GM23338 (cell line): ENCODE measurements around the gene BAX. TPM values are rescaled to one million over a fixed set of nuclear protein-coding genes. Genes with fewer than 3 reads are reported as not detected.

Experiments
- ATAC-seq: fragments of 200-7000 bp; cut with Tn5 transposase; 3 replicates; pipeline ENCODE4 v1.9.1; 2020
- DNase-seq: peaks from one replicate; pipeline ENCODE4 v3.0.0-alpha.2; 2015; ENCODE audit warnings: low spot score
- H2AFZ ChIP-seq: fragments of 200-600 bp; sonication (generic); 2 replicates; pipeline ENCODE4 v1.8.0; 2016; ENCODE audit warnings: antibody characterized with exemption, mild to moderate bottlenecking, moderate library complexity
- H3F3A ChIP-seq: fragments of 200-600 bp; sonication (generic); replicated peaks from 2 replicates; pipeline ENCODE4 v1.8.0; 2017; ENCODE audit warnings: antibody characterized with exemption, mixed run types, low read depth
- H3K27ac ChIP-seq: fragments of 200-600 bp; sonication (generic); 2 replicates; pipeline ENCODE4 v1.6.1; 2016; ENCODE audit warnings: low read depth
- H3K27me3 ChIP-seq: fragments of 200-600 bp; sonication (generic); 2 replicates; pipeline ENCODE4 v1.8.0; 2016; ENCODE audit warnings: mild to moderate bottlenecking, mixed run types, moderate library complexity; ENCODE audit not compliant: insufficient read depth
- H3K36me3 ChIP-seq: fragments of 200-600 bp; sonication (generic); 2 replicates; pipeline ENCODE4 v1.8.0; 2016; ENCODE audit warnings: mild to moderate bottlenecking; ENCODE audit not compliant: insufficient read depth
- H3K4me1 ChIP-seq: fragments of 200-600 bp; sonication (generic); 2 replicates; pipeline ENCODE4 v1.8.0; 2016; ENCODE audit warnings: mild to moderate bottlenecking, moderate library complexity; ENCODE audit not compliant: insufficient read depth
- H3K4me2 ChIP-seq: fragments of 200-600 bp; sonication (generic); 2 replicates; pipeline ENCODE4 v1.7.1; 2017; ENCODE audit warnings: mixed run types
- H3K4me3 ChIP-seq: fragments of 200-600 bp; sonication (generic); 2 replicates; pipeline ENCODE4 v1.6.1; 2016; ENCODE audit warnings: mixed run types
- H3K79me2 ChIP-seq: fragments of 200-600 bp; sonication (generic); replicated peaks from 2 replicates; pipeline ENCODE4 v1.8.0; 2017; ENCODE audit warnings: mild to moderate bottlenecking; ENCODE audit not compliant: insufficient read depth
- H3K9me2 ChIP-seq: fragments of 200-600 bp; sonication (generic); 2 replicates; pipeline ENCODE4 v1.8.0; 2017; ENCODE audit not compliant: insufficient read depth
- H4K20me1 ChIP-seq: fragments of 200-600 bp; sonication (generic); replicated peaks from 2 replicates; pipeline ENCODE4 v1.8.0; 2017; ENCODE audit warnings: mild to moderate bottlenecking; ENCODE audit not compliant: insufficient read depth
- H3K27ac Mint-ChIP-seq: 2 replicates; pipeline ENCODE4 v1.8.0; 2020; ENCODE audit warnings: inconsistent platforms, mild to moderate bottlenecking, moderate library complexity, mixed read lengths
- H3K27me3 Mint-ChIP-seq: 3 replicates; pipeline ENCODE4 v1.8.0; 2022; ENCODE audit warnings: low read depth, mild to moderate bottlenecking, moderate library complexity, mixed read lengths, inconsistent platforms; ENCODE audit not compliant: insufficient read depth, poor library complexity
- H3K36me3 Mint-ChIP-seq: 3 replicates; pipeline ENCODE4 v1.8.0; 2021; ENCODE audit warnings: low read depth, mild to moderate bottlenecking, inconsistent platforms, moderate library complexity, mixed read lengths
- H3K4me1 Mint-ChIP-seq: 3 replicates; pipeline ENCODE4 v1.8.0; 2020; ENCODE audit warnings: mild to moderate bottlenecking, inconsistent platforms, mixed read lengths
- H3K4me3 Mint-ChIP-seq: 3 replicates; pipeline ENCODE4 v1.8.0; 2021; ENCODE audit warnings: moderate library complexity, mild to moderate bottlenecking, inconsistent platforms, mixed read lengths
- H3K9me3 Mint-ChIP-seq: 3 replicates; pipeline ENCODE4 v1.8.0; 2020; ENCODE audit warnings: moderate library complexity, mild to moderate bottlenecking, inconsistent platforms, mixed read lengths
- STAT1 ChIP-seq: IDR thresholded peaks from one replicate; pipeline ENCODE4 v1.6.1; 2016; ENCODE audit warnings: antibody characterized with exemption; ENCODE audit not compliant: unreplicated experiment
- ZNF114 ChIP-seq: fragments of 250-450 bp; sonication (Bioruptor Pico); IDR thresholded peaks from 2 replicates; pipeline ENCODE4 v1.5.0; 2020; ENCODE audit warnings: mild to moderate bottlenecking, moderate library complexity
- polyA plus RNA-seq: library from polyadenylated mRNA; unstranded; fragments of >200 nt; fragmentation: Nextera tagmentation; extraction: Ambion mirVana; gene quantifications from 2 replicates; pipeline ENCODE4 v1.2.1, GENCODE V29; 2016
- total RNA-seq: library from RNA; depleted of rRNA; stranded (reverse); fragments of >200 nt; shearing (Covaris generic); gene quantifications from 2 replicates; pipeline ENCODE4 v1.2.3, GENCODE V29; 2014
- TF ChIP-seq, protein P1 (sequence below): fragments of 250-450 bp; sonication (Bioruptor Pico); IDR thresholded peaks from 2 replicates; pipeline ENCODE4 v1.5.0; 2020; ENCODE audit warnings: mild to moderate bottlenecking, moderate library complexity
- TF ChIP-seq, protein P2 (sequence below), 2 experiments: fragments of 200-600 bp in 1 of 2; sonication (generic) in 1 of 2; conservative IDR thresholded peaks; 2 replicates each; pipeline versions ENCODE4 v1.5.1 to v1.6.1; 2016 to 2017; ENCODE audit warnings: antibody characterized with exemption in 2 of 2, low read depth in 2 of 2, mild to moderate bottlenecking in 2 of 2, moderate library complexity in 1 of 2

Gene BAX
- total and polyA plus RNA-seq, 2 experiments from 2014 or later: 179 to 261 TPM

DNA sequence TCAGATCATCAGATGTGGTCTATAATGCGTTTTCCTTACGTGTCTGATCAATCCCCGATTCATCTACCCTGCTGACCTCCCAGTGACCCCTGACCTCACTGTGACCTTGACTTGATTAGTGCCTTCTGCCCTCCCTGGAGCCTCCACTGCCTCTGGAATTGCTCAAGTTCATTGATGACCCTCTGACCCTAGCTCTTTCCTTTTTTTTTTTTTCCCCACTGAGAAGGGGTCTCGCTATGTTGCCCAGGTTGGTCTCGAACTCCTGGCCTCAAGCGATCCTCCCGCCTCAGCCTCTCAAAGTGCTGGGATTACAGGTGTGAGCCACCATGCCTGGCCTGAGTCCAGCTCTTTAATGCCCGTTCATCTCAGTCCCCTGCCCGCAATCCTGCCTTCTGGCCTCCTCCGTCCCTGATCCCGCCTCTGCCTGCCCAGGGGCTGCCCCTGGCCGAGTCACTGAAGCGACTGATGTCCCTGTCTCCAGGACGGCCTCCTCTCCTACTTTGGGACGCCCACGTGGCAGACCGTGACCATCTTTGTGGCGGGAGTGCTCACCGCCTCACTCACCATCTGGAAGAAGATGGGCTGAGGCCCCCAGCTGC is 6.5 kb downstream of the BAX start:
- Histone ChIP-seq H4K20me1 (peaks cover 14% of the 10 kb centered on the region), H3K4me3 (no peak overlapping the region), H3F3A (peaks cover 53% of the 10 kb centered on the region), H2AFZ (no peak overlapping the region), H3K4me1 (peaks cover 18% of the 10 kb centered on the region), H3K27me3 (no peaks in the 10 kb centered on the region), H3K36me3 (peaks cover 12% of the 10 kb centered on the region), H3K4me2 (no peak overlapping the region; the same call in 1 of the 2 replicates), H3K27ac (peak overlapping the region; percentile 79; the same call in 1 of the 2 replicates), H3K9me2 (no peaks in the 10 kb centered on the region), H3K79me2 (peaks cover 35% of the 10 kb centered on the region)
- DNase-seq (no peak), ATAC-seq (no peak)
- H3K27ac Mint-ChIP-seq: no peak overlapping the region; the same call in 1 of the 2 replicates
- no peak overlapping the region for H3K4me3 Mint-ChIP-seq
- TF ChIP-seq, protein P1, sequence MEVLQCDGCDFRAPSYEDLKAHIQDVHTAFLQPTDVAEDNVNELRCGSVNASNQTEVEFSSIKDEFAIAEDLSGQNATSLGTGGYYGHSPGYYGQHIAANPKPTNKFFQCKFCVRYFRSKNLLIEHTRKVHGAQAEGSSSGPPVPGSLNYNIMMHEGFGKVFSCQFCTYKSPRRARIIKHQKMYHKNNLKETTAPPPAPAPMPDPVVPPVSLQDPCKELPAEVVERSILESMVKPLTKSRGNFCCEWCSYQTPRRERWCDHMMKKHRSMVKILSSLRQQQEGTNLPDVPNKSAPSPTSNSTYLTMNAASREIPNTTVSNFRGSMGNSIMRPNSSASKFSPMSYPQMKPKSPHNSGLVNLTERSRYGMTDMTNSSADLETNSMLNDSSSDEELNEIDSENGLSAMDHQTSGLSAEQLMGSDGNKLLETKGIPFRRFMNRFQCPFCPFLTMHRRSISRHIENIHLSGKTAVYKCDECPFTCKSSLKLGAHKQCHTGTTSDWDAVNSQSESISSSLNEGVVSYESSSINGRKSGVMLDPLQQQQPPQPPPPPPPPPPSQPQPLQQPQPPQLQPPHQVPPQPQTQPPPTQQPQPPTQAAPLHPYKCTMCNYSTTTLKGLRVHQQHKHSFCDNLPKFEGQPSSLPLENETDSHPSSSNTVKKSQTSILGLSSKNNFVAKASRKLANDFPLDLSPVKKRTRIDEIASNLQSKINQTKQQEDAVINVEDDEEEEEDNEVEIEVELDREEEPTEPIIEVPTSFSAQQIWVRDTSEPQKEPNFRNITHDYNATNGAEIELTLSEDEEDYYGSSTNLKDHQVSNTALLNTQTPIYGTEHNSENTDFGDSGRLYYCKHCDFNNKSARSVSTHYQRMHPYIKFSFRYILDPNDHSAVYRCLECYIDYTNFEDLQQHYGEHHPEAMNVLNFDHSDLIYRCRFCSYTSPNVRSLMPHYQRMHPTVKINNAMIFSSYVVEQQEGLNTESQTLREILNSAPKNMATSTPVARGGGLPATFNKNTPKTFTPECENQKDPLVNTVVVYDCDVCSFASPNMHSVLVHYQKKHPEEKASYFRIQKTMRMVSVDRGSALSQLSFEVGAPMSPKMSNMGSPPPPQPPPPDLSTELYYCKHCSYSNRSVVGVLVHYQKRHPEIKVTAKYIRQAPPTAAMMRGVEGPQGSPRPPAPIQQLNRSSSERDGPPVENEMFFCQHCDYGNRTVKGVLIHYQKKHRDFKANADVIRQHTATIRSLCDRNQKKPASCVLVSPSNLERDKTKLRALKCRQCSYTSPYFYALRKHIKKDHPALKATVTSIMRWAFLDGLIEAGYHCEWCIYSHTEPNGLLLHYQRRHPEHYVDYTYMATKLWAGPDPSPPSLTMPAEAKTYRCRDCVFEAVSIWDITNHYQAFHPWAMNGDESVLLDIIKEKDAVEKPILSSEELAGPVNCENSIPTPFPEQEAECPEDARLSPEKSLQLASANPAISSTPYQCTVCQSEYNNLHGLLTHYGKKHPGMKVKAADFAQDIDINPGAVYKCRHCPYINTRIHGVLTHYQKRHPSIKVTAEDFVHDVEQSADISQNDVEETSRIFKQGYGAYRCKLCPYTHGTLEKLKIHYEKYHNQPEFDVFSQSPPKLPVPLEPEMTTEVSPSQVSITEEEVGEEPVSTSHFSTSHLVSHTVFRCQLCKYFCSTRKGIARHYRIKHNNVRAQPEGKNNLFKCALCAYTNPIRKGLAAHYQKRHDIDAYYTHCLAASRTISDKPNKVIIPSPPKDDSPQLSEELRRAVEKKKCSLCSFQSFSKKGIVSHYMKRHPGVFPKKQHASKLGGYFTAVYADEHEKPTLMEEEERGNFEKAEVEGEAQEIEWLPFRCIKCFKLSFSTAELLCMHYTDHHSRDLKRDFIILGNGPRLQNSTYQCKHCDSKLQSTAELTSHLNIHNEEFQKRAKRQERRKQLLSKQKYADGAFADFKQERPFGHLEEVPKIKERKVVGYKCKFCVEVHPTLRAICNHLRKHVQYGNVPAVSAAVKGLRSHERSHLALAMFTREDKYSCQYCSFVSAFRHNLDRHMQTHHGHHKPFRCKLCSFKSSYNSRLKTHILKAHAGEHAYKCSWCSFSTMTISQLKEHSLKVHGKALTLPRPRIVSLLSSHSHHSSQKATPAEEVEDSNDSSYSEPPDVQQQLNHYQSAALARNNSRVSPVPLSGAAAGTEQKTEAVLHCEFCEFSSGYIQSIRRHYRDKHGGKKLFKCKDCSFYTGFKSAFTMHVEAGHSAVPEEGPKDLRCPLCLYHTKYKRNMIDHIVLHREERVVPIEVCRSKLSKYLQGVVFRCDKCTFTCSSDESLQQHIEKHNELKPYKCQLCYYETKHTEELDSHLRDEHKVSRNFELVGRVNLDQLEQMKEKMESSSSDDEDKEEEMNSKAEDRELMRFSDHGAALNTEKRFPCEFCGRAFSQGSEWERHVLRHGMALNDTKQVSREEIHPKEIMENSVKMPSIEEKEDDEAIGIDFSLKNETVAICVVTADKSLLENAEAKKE (CRISPR knock-in tag): no peak
- TF ChIP-seq ZNF114 (CRISPR knock-in tag) (no peak), STAT1 (no peak)
- H3K9me3 Mint-ChIP-seq: peaks cover 9% of the 10 kb centered on the region
- peaks cover 43% of the 10 kb centered on the region for H3K27me3 Mint-ChIP-seq
- H3K36me3 Mint-ChIP-seq: peaks cover 52% of the 10 kb centered on the region
- H3K4me1 Mint-ChIP-seq: peaks cover 34% of the 10 kb centered on the region

DNA sequence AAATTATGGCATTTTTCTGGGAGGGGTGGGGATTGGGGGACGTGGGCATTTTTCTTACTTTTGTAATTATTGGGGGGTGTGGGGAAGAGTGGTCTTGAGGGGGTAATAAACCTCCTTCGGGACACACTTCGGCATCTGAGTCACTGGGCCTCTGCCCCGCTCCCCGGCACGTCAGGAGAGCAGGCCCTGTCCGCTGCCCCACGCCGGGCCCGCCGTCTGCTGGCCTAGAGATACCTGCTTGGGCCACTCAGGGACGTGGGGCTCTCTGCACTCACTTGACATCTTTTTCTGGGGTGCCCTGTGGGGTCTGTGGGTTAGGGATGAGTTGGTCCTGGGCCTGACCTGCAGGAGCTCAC is 7.0 kb downstream of the BAX start:
- Histone ChIP-seq H3F3A (peaks cover 56% of the 10 kb centered on the region), H3K4me1 (peaks cover 18% of the 10 kb centered on the region), H4K20me1 (peaks cover 16% of the 10 kb centered on the region), H2AFZ (no peak overlapping the region), H3K4me2 (peak overlapping the region; percentile 32; the same call in 1 of the 2 replicates), H3K4me3 (no peak overlapping the region), H3K79me2 (peaks cover 35% of the 10 kb centered on the region), H3K27ac (peak overlapping the region; percentile 79; the same call in 1 of the 2 replicates), H3K27me3 (no peaks in the 10 kb centered on the region), H3K9me2 (no peaks in the 10 kb centered on the region), H3K36me3 (peaks cover 17% of the 10 kb centered on the region)
- H3K36me3 Mint-ChIP-seq: peaks cover 52% of the 10 kb centered on the region
- peak overlapping the region; percentile 82 for H3K27ac Mint-ChIP-seq
- peaks cover 35% of the 10 kb centered on the region for H3K4me1 Mint-ChIP-seq
- H3K4me3 Mint-ChIP-seq: no peak overlapping the region; the same call in 2 of the 3 replicates
- peaks cover 45% of the 10 kb centered on the region for H3K27me3 Mint-ChIP-seq
- no peak for DNase-seq
- H3K9me3 Mint-ChIP-seq: peaks cover 14% of the 10 kb centered on the region
- no peak for ATAC-seq
- TF ChIP-seq, protein P2, sequence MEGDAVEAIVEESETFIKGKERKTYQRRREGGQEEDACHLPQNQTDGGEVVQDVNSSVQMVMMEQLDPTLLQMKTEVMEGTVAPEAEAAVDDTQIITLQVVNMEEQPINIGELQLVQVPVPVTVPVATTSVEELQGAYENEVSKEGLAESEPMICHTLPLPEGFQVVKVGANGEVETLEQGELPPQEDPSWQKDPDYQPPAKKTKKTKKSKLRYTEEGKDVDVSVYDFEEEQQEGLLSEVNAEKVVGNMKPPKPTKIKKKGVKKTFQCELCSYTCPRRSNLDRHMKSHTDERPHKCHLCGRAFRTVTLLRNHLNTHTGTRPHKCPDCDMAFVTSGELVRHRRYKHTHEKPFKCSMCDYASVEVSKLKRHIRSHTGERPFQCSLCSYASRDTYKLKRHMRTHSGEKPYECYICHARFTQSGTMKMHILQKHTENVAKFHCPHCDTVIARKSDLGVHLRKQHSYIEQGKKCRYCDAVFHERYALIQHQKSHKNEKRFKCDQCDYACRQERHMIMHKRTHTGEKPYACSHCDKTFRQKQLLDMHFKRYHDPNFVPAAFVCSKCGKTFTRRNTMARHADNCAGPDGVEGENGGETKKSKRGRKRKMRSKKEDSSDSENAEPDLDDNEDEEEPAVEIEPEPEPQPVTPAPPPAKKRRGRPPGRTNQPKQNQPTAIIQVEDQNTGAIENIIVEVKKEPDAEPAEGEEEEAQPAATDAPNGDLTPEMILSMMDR (conservative IDR thresholded peaks at IDR 0.05; ENCODE audit: low read depth in 2 of 2): no peak
